IMR-90 (cell line): ENCODE measurements around the gene SEL1L2. TPM values are rescaled to one million over a fixed set of nuclear protein-coding genes. Genes with fewer than 3 reads are reported as not detected.

ENCODE experiments used
- ATAC-seq: fragments of 200-7000 bp; cut with Tn5 transposase; 2 replicates; pipeline ENCODE4 v1.9.1; 2020; ENCODE audit warnings: low read depth, mild to moderate bottlenecking, moderate library complexity
- BruUV-seq: library from RNA; stranded (reverse); fragments of 400-500 nt; replicated peaks from 2 replicates; lab custom pipeline; 2021; lab: Mats Ljungman, UMichigan
- CTCF ChIA-PET: fragments of 300-600 bp; formaldehyde crosslinking; extraction: SDS; loops from one replicate; lab custom pipeline; 2021; ENCODE audit warnings: antibody characterized with exemption; lab: Yijun Ruan, JAX
- POLR2A ChIA-PET: fragments of 300-600 bp; sonication (Branson Sonifier 250); formaldehyde crosslinking; loops from one replicate; lab custom pipeline; 2022; ENCODE audit warnings: antibody characterized with exemption; ENCODE audit not compliant: unreplicated experiment; lab: Charles Lee
- DNase-seq: peaks from one replicate; pipeline ENCODE4 v3.0.0; 2013
- H2AFZ ChIP-seq: replicated peaks from 2 replicates; pipeline ENCODE3; 2013; ENCODE audit warnings: low read length, mild to moderate bottlenecking; ENCODE audit not compliant: poor library complexity
- H2AK5ac ChIP-seq: 2 replicates; pipeline ENCODE4 v1.6.1; 2013; ENCODE audit warnings: low read depth, low read length, inconsistent platforms
- H2AK9ac ChIP-seq: replicated peaks from 2 replicates; pipeline ENCODE3; 2013; ENCODE audit warnings: mild to moderate bottlenecking, low read depth, low read length, moderate library complexity; ENCODE audit not compliant: poor library complexity
- H2BK120ac ChIP-seq: 2 replicates; pipeline ENCODE4 v1.6.1; 2013; ENCODE audit warnings: low read depth, low read length, inconsistent platforms
- H2BK15ac ChIP-seq: 3 replicates; pipeline ENCODE4 v1.6.1; 2013; ENCODE audit warnings: low read depth, low read length, inconsistent platforms
- H2BK20ac ChIP-seq: 2 replicates; pipeline ENCODE4 v1.6.1; 2013; ENCODE audit warnings: low read depth, mild to moderate bottlenecking, inconsistent platforms, low read length, moderate library complexity
- H2BK5ac ChIP-seq: 2 replicates; pipeline ENCODE4 v1.6.1; 2013; ENCODE audit warnings: mild to moderate bottlenecking, low read depth, low read length, inconsistent platforms; ENCODE audit not compliant: poor library complexity, severe bottlenecking
- H3K14ac ChIP-seq: replicated peaks from 2 replicates; pipeline ENCODE4 v1.6.1; 2013; ENCODE audit warnings: low read depth, low read length, inconsistent platforms
- H3K18ac ChIP-seq: 2 replicates; pipeline ENCODE4 v1.6.1; 2013; ENCODE audit warnings: low read depth, low read length, control low read depth
- H3K23ac ChIP-seq: 2 replicates; pipeline ENCODE4 v1.6.1; 2013; ENCODE audit warnings: low read depth, low read length, inconsistent platforms
- H3K27ac ChIP-seq: 2 replicates; pipeline ENCODE4 v1.5.1; 2013; ENCODE audit warnings: mild to moderate bottlenecking, control low read depth, low read length; ENCODE audit not compliant: insufficient read depth
- H3K27me3 ChIP-seq: 2 replicates; pipeline ENCODE4 v1.6.1; 2013; ENCODE audit warnings: low read length; ENCODE audit not compliant: control insufficient read depth, insufficient read depth
- H3K36me3 ChIP-seq: 2 replicates; pipeline ENCODE4 v1.6.1; 2013; ENCODE audit warnings: low read length, mixed read lengths; ENCODE audit not compliant: control insufficient read depth, insufficient read depth
- H3K4ac ChIP-seq: 2 replicates; pipeline ENCODE4 v1.6.1; 2013; ENCODE audit warnings: low read depth, low read length, inconsistent platforms
- H3K4me1 ChIP-seq: 2 replicates; pipeline ENCODE4 v1.6.1; 2013; ENCODE audit warnings: low read length, mixed read lengths; ENCODE audit not compliant: control insufficient read depth, insufficient read depth
- H3K4me2 ChIP-seq: 2 replicates; pipeline ENCODE4 v1.6.1; 2013; ENCODE audit warnings: low read depth, mild to moderate bottlenecking, control low read depth, low read length, moderate library complexity
- H3K4me3 ChIP-seq: 2 replicates; pipeline ENCODE4 v1.5.1; 2013; ENCODE audit warnings: low read depth, mild to moderate bottlenecking, control low read depth, low read length, moderate library complexity; ENCODE audit not compliant: insufficient read depth
- H3K56ac ChIP-seq: 2 replicates; pipeline ENCODE4 v1.6.1; 2013; ENCODE audit warnings: low read length, inconsistent platforms; ENCODE audit not compliant: insufficient read depth; ENCODE audit errors: extremely low read depth
- H3K79me1 ChIP-seq, 2 experiments: 2 replicates each; pipeline ENCODE4 v1.6.1; 2013; ENCODE audit warnings: low read length in 2 of 2, inconsistent platforms in 1 of 2, low read depth in 1 of 2
- H3K9ac ChIP-seq: 2 replicates; pipeline ENCODE4 v1.6.1; 2013; ENCODE audit warnings: low read depth, low read length, control low read depth
- H3K9me1 ChIP-seq: 2 replicates; pipeline ENCODE4 v1.6.1; 2013; ENCODE audit warnings: low read length, inconsistent platforms; ENCODE audit not compliant: insufficient read depth
- H3K9me3 ChIP-seq: 2 replicates; pipeline ENCODE4 v1.6.1; 2013; ENCODE audit warnings: low read length; ENCODE audit not compliant: control insufficient read depth, insufficient read depth
- H4K20me1 ChIP-seq: 2 replicates; pipeline ENCODE4 v1.6.1; 2013; ENCODE audit warnings: low read length, inconsistent platforms; ENCODE audit not compliant: insufficient read depth
- H4K5ac ChIP-seq: 2 replicates; pipeline ENCODE4 v1.6.1; 2013; ENCODE audit warnings: mild to moderate bottlenecking, low read depth, low read length, control low read depth
- H4K8ac ChIP-seq, 2 experiments: 2 replicates each; pipeline ENCODE4 v1.6.1; 2013; ENCODE audit warnings: low read depth in 2 of 2, low read length in 2 of 2, control low read depth in 1 of 2, inconsistent platforms in 1 of 2
- H4K91ac ChIP-seq: 2 replicates; pipeline ENCODE4 v1.6.1; 2013; ENCODE audit warnings: low read depth, low read length, inconsistent platforms; ENCODE audit not compliant: insufficient read depth
- BHLHE40 ChIP-seq: fragments of 150-350 bp; IDR thresholded peaks from 2 replicates; pipeline ENCODE4 v1.6.1; 2016; ENCODE audit warnings: mild to moderate bottlenecking, low read depth, low read length
- FOS ChIP-seq: fragments of 150-350 bp; IDR thresholded peaks from 2 replicates; pipeline ENCODE4 v1.6.1; 2016; ENCODE audit warnings: low read depth, low read length
- MAFK ChIP-seq: IDR thresholded peaks from 2 replicates; pipeline ENCODE4 v1.6.1; 2012; ENCODE audit warnings: low read depth, low read length, improper control_type of control experiment
- WGBS, 2 experiments: methylation state at CpG; one replicate each; pipeline versions ENCODE4 v1.1.5 to v1.1.7; 2013; ENCODE audit warnings: missing lambda C conversion rate in 2 of 2; ENCODE audit not compliant: insufficient read length in 1 of 2; ENCODE audit errors: extremely low coverage in 2 of 2; 5-methylcytosine and 5-hydroxymethylcytosine counted together
- dilution Hi-C: fragments of 300-500 bp; cut with HindIII; formaldehyde crosslinking; loops from one replicate; pipeline ENCODE4 v1.14.3; 2018; ENCODE audit warnings: low sequenced_read_pairs; ENCODE audit not compliant: unreplicated experiment
- in situ Hi-C: fragments of 300-500 bp; cut with MboI; formaldehyde crosslinking; loops from 3 replicates; pipeline ENCODE4 v1.14.3; 2019; ENCODE audit warnings: low sequenced_read_pairs, inconsistent platforms, mixed read lengths
- intact Hi-C: fragments of 100-400 bp; cut with micrococcal nuclease; formaldehyde crosslinking; loops from 2 replicates; pipeline ENCODE4 v1.10.0; 2022
- polyA plus RNA-seq, 3 experiments: library from polyadenylated mRNA; depleted of rRNA; stranded (reverse); fragments of >200 nt; gene quantifications; 2 replicates each; pipeline ENCODE4 v1.2.3, GENCODE V29; 2012; ENCODE audit warnings: low replicate concordance in 1 of 3
- total RNA-seq: library from RNA; depleted of rRNA; stranded (reverse); fragments of >200 nt; gene quantifications from 2 replicates; pipeline ENCODE4 v1.2.3, GENCODE V29; 2012
- TF ChIP-seq, protein P1 (sequence below): fragments of 150-350 bp; IDR thresholded peaks from 2 replicates; pipeline ENCODE4 v1.6.1; 2016; ENCODE audit warnings: low read depth, mild to moderate bottlenecking, low read length, moderate library complexity, borderline replicate concordance
- TF ChIP-seq, protein P2 (sequence below): fragments of 150-350 bp; IDR thresholded peaks from 2 replicates; pipeline ENCODE4 v1.6.1; 2017; ENCODE audit warnings: mild to moderate bottlenecking, antibody characterized with exemption, low read length, low read depth

Gene SEL1L2
- total and polyA plus RNA-seq, 2 of the 4 experiments (the other 2 are of a cell fraction), result not detected

- Histone ChIP-seq H2BK20ac (no peak overlapping the region), H4K8ac (no peak overlapping the region), H3K9ac (no peak overlapping the region), H3K27ac (no peak overlapping the region), H3K79me1 (no peaks in the 10 kb centered on the region), H3K4me1 (no peaks in the 10 kb centered on the region), H3K36me3 (no peaks in the 10 kb centered on the region), H2BK15ac (no peak overlapping the region), H3K4me3 (no peak overlapping the region), H3K4ac (no peak overlapping the region), H4K5ac (no peak overlapping the region), H2AFZ (no peak overlapping the region), H2AK5ac (no peak overlapping the region), H3K23ac (no peak overlapping the region), H4K20me1 (no peaks in the 10 kb centered on the region), H3K56ac (no peak overlapping the region), H3K18ac (no peak overlapping the region), H4K91ac (no peak overlapping the region), H2AK9ac (no peak overlapping the region), H2BK5ac (no peak overlapping the region), H3K9me3 (no peaks in the 10 kb centered on the region), H3K9me1 (no peaks in the 10 kb centered on the region), H2BK120ac (no peak overlapping the region), H3K14ac (no peak overlapping the region), H3K4me2 (no peak overlapping the region), H3K27me3 (no peaks in the 10 kb centered on the region)
- TF ChIP-seq, protein P1, sequence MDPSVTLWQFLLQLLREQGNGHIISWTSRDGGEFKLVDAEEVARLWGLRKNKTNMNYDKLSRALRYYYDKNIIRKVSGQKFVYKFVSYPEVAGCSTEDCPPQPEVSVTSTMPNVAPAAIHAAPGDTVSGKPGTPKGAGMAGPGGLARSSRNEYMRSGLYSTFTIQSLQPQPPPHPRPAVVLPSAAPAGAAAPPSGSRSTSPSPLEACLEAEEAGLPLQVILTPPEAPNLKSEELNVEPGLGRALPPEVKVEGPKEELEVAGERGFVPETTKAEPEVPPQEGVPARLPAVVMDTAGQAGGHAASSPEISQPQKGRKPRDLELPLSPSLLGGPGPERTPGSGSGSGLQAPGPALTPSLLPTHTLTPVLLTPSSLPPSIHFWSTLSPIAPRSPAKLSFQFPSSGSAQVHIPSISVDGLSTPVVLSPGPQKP, result no peak
- TF ChIP-seq MAFK, result no peak
- no peak for TF ChIP-seq FOS
- TF ChIP-seq BHLHE40, result no peak
- TF ChIP-seq, protein P2, sequence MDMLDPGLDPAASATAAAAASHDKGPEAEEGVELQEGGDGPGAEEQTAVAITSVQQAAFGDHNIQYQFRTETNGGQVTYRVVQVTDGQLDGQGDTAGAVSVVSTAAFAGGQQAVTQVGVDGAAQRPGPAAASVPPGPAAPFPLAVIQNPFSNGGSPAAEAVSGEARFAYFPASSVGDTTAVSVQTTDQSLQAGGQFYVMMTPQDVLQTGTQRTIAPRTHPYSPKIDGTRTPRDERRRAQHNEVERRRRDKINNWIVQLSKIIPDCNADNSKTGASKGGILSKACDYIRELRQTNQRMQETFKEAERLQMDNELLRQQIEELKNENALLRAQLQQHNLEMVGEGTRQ, result no peak
- no TSS peak for BruUV-seq
- ChIA-PET POLR2A (no interaction called here), CTCF (no interaction called here)
- intact Hi-C loops, result no loop called here
- dilution Hi-C loops, result no loop called here
- ATAC-seq (no peak), DNase-seq (no peak)
- no CpG with 5 or more reads among the region's 2 CpGs for WGBS, 2 experiments
- in situ Hi-C loops, result no loop called here
Observed at GRCh38 chr20:13851279-13851678, 139.1 kb downstream of the SEL1L2 start.
